ENCODE data around the gene ADAMTS2.

DNA sequence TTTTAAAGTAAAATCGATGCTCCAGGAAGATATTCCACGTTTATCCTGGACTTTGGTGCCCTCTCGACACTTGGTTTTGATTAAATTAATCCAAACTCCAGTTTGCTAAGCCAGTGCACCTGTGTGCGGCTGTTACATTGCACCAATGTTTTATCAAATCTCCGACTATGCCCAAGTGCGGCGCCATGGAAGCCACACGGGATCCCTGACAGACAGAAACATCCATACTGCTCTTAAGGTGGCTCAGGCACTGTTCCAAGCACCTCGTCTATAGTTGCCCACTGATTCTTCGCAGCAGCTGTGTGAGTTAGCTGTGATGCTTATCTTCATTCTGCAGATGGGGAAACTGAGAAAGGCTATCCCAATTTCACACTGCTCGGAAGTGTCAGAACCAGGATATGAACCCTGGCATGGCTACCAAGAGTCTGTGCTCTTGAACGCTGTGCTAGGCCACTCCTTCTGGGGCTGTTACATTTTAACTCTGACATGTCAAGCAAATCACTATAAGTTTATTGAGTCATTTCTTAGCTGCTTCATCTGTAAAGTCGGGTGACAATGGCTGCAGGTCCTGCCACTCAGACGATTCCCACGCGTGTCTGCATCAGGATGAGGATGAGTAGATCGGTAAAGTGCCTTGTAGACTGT is 113.0 kb downstream of the ADAMTS2 start:
- TF ChIP-seq CTCF (conservative IDR thresholded peaks at IDR 0.05 in 1 of 2, IDR thresholded peaks at IDR 0.05 in 1 of 2; ENCODE audit: low read depth in 1 of 2, low read length in 2 of 2) (no peak), EZH2 (IDR thresholded peaks at IDR 0.05; ENCODE audit: low read length, missing control alignments) (no peak)
